Psoas muscle (tissue), 8 donors: Measurements from ENCODE around the gene ULK4. TPM values are rescaled to one million over a fixed set of nuclear protein-coding genes. Genes with fewer than 3 reads are reported as not detected.

ENCODE experiments used
- ATAC-seq, 4 donors: fragments of 200-7000 bp; cut with Tn5 transposase; one replicate each; pipeline ENCODE4 v1.9.1; 2020; ENCODE audit warnings: moderate library complexity in 3 of 4, mild to moderate bottlenecking in 2 of 4
- DNase-seq, 2 donors: peaks; one replicate each; pipeline ENCODE4 v3.0.0-alpha.2; 2020
- H3K27ac ChIP-seq: fragments of 200-600 bp; one replicate; pipeline ENCODE4 v1.8.0; 2022
- H3K27me3 ChIP-seq, 3 donors: fragments of 200-600 bp in 1 of 3; one replicate each; pipeline versions ENCODE4 v1.6.1 to v1.8.0; 2013 to 2022; ENCODE audit warnings: low read length in 2 of 3, mild to moderate bottlenecking in 2 of 3, moderate library complexity in 1 of 3; ENCODE audit not compliant: insufficient read depth in 3 of 3
- H3K36me3 ChIP-seq, 2 donors: fragments of 200-600 bp in 1 of 2; one replicate each; pipeline versions ENCODE4 v1.6.1 to v1.8.0; 2013 to 2022; ENCODE audit warnings: low read depth in 1 of 2, mild to moderate bottlenecking in 1 of 2, moderate library complexity in 1 of 2; ENCODE audit not compliant: insufficient read depth in 1 of 2
- H3K4me1 ChIP-seq: fragments of 200-600 bp; one replicate; pipeline ENCODE4 v1.8.0; 2022
- H3K4me3 ChIP-seq: fragments of 200-600 bp; one replicate; pipeline ENCODE4 v1.8.0; 2022; ENCODE audit warnings: mild to moderate bottlenecking
- H3K9me3 ChIP-seq: fragments of 200-600 bp; one replicate; pipeline ENCODE4 v1.8.0; 2022
- CTCF ChIP-seq: fragments of 200-600 bp; IDR thresholded peaks from one replicate; pipeline ENCODE4 v1.8.0; 2022; ENCODE audit warnings: antibody characterized with exemption
- WGBS, 3 donors: extraction: QIAGEN DNeasy Blood & Tissue Kit; methylation state at CpG; one replicate each; pipeline versions ENCODE4 v1.1.6 to v1.1.7; 2013; 5-methylcytosine and 5-hydroxymethylcytosine counted together
- intact Hi-C, 2 donors: fragments of 100-400 bp; cut with DNase I; formaldehyde crosslinking; loops; one replicate each; pipeline versions ENCODE4 v1.11.0 to v1.14.2; 2022
- polyA plus RNA-seq, 3 donors: library from polyadenylated mRNA; stranded (reverse); fragments of 200-250 nt; gene quantifications; one replicate each; pipeline ENCODE4 v1.2.3, GENCODE V29; 2013
- total RNA-seq, 4 donors: library from RNA; stranded (reverse); fragmentation: NEBNext Ultra II Directional in 2 of 4; extraction: Animal tissue kit (Norgen Biotek cat#: 25700) in 2 of 4; gene quantifications; one replicate each; pipeline versions ENCODE4 v1.2.1 to v1.2.4, GENCODE V29; 2021 to 2023
- donor health status: healthy with polysubstance abuse.
- donor health status: DM: no; HTN: no; CAD: no; lungs with moderate emphysema.
- donor health status: Bipolar disorder and iron deficiency.
- donor health status: healthy.
- donor health status: DM: yes; HTN: yes; CAD: no.
- donor health status: DM: no; HTN: no; CAD: no.
- donor health status: DM: no; HTN: no; CAD: no.
- donor health status: DM: yes; HTN: yes; CAD: no.

Gene ULK4
- total and polyA plus RNA-seq, 7 donors = 0.61 to 3.2 (median 1.0) TPM

GRCh38 chr3:41198950-41199865 lies 762.7 kb downstream of the ULK4 start, which contains the start of gene CTNNB1:
TSS of gene CTNNB1 (plus strand) at chr3:41199505. CDS start at chr3:41224069, 24,564 bp downstream.
- H3K9me3 ChIP-seq = no peaks in the 10 kb centered on the region
- H3K27me3 ChIP-seq = no peaks in the 10 kb centered on the region
- peak within 1 kb of the TSS; percentile 98 for H3K27ac ChIP-seq
- peak; percentile 94 to 96 for DNase-seq
- TF ChIP-seq CTCF = peak; percentile 13
- no peaks in the 10 kb centered on the region for H3K36me3 ChIP-seq
- 0 to 1% (median 1%) methylated on average over 77 to 112 of the region's 112 CpGs for WGBS, 3 donors
- peaks cover 33% of the 10 kb centered on the region for H3K4me1 ChIP-seq
- intact Hi-C loops = loop anchor here in 1 of 2 donors (5.0 kb wide), 1 partner anchor 417 kb away; no protein-coding TSS in a partner anchor
- peak; percentile 93 to 97 (median 94) for ATAC-seq
- H3K4me3 ChIP-seq = peak within 1 kb of the TSS; percentile 97

- TF ChIP-seq CTCF = no peak
- Histone ChIP-seq H3K9me3 (no peaks in the 10 kb centered on the region), H3K27me3 (no peaks in the 10 kb centered on the region), H3K36me3 (no peaks in the 10 kb centered on the region), H3K27ac (peak overlapping the region; percentile 98), H3K4me1 (peaks cover 26% of the 10 kb centered on the region), H3K4me3 (peak overlapping the region; percentile 97)
- ATAC-seq (peak in 2 of 4 donors; percentile 4 to 15), DNase-seq (peak in 1 of 2 donors; percentile 37)
- 9 to 13% (median 13%) methylated on average over 13 to 20 of the region's 20 CpGs for WGBS, 3 donors
- intact Hi-C loops = loop anchor here in 1 of 2 donors (5.0 kb wide), 1 partner anchor 416 kb away; no protein-coding TSS in a partner anchor
Observed at GRCh38 chr3:41198526-41198925, 763.4 kb downstream of the ULK4 start.

GRCh38 chr3:41198046-41198445 lies 763.9 kb downstream of the ULK4 start:
- no peaks in the 10 kb centered on the region for H3K27me3 ChIP-seq
- TF ChIP-seq CTCF = no peak
- H3K4me3 ChIP-seq = no peak overlapping the region
- no peak overlapping the region for H3K27ac ChIP-seq
- WGBS, 3 donors = 75 to 80% (median 76%) methylated on average over 7 of the region's 7 CpGs
- H3K4me1 ChIP-seq = peaks cover 21% of the 10 kb centered on the region
- no peaks in the 10 kb centered on the region for H3K36me3 ChIP-seq
- ATAC-seq (no peak), DNase-seq (no peak)
- intact Hi-C loops = loop anchor here in 1 of 2 donors (5.0 kb wide), 1 partner anchor 416 kb away; no protein-coding TSS in a partner anchor
- no peaks in the 10 kb centered on the region for H3K9me3 ChIP-seq

Other genes with a start within 250 kb of the ULK4 start
- gene TRAK1, start 129.3 kb upstream of the ULK4 start, total RNA-seq = 100 to 1,000 TPM in 3 of 4 donors, 10 to 100 TPM in 1; 94.8 to 128 (median 120) TPM
- gene TRAK1, start 129.3 kb upstream of the ULK4 start, polyA plus RNA-seq = 10 to 100 TPM; 30.8 to 68.2 (median 45.2) TPM